Measurements from ENCODE around the gene ESPNL. TPM values are rescaled to one million over a fixed set of nuclear protein-coding genes. Genes with fewer than 3 reads are reported as not detected.

The ESPNL gene
- total and polyA plus RNA-seq, 7 donors, result 0.04 to 0.32 (median 0.16) TPM; not detected in 1

- H3K27ac ChIP-seq, result peak overlapping the region; percentile 95
- TF ChIP-seq CTCF (IDR thresholded peaks at IDR 0.05), result no peak
- no peaks in the 10 kb centered on the region for H3K9me3 ChIP-seq
- H3K4me3 ChIP-seq, result peak overlapping the region; percentile 99
- ATAC-seq (no peak), DNase-seq (no peak)
- WGBS, 3 donors, result 48 to 56% (median 48%) methylated on average over 3 of the region's 3 CpGs
- intact Hi-C loops (cut with DNase I), result no loop called here
- H3K4me1 ChIP-seq, result peaks cover 13% of the 10 kb centered on the region
- H3K27me3 ChIP-seq (ENCODE audit: insufficient read depth in 3 of 3, low read length in 2 of 3), result no peaks in the 10 kb centered on the region
- H3K36me3 ChIP-seq (ENCODE audit: insufficient read depth in 1 of 2, low read depth in 1 of 2), result peaks cover 0 to 3% of the 10 kb centered on the region in 2 donors
Measured at GRCh38 chr2:238059505-238059904, 40.6 kb upstream of the ESPNL start.

DNA sequence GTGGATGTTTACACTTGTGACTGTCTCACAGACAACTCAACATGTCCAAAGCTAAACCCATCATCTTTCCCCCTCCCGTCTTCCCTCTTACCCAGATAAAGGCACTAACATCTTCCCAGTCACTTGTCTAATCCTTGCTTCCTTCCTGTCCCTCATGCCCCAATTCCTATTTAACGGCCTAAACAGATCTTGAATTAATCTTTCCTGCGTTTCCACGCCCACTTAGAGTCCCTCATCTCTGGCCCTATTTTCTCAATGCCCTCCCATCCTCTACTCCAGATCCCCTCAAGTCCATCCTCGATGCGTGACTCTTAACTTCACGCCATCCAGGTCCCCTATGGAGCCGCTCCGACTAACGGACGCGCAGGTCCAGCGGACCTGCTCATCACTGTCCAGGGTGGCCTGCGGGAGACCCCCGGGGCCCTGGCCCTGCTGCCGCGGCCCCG, 40.0 kb upstream of the ESPNL start:
- H3K36me3 ChIP-seq (ENCODE audit: insufficient read depth in 1 of 2, low read depth in 1 of 2), result peaks cover 0 to 10% of the 10 kb centered on the region in 2 donors
- peak overlapping the region; percentile 99 for H3K4me3 ChIP-seq
- TF ChIP-seq CTCF (IDR thresholded peaks at IDR 0.05), result no peak
- no peak for DNase-seq
- intact Hi-C loops (cut with DNase I), result loop anchor here in 1 of 2 donors (2.0 to 5.0 kb wide), 2 partner anchors 91 to 203 kb away; partner anchors contain the start of gene RAMP1
- WGBS, 3 donors, result 1 to 2% (median 1%) methylated on average over 18 of the region's 18 CpGs
- H3K27ac ChIP-seq, result peak overlapping the region; percentile 95
- H3K9me3 ChIP-seq, result no peaks in the 10 kb centered on the region
- no peaks in the 10 kb centered on the region for H3K27me3 ChIP-seq (ENCODE audit: insufficient read depth in 3 of 3, low read length in 2 of 3)
- no peak for ATAC-seq
- H3K4me1 ChIP-seq, result peaks cover 13% of the 10 kb centered on the region

GRCh38 chr2:238060542-238061314, 39.4 kb upstream of the ESPNL start, which contains the start of gene SCLY:
TSS of gene SCLY (plus strand) at chr2:238061001. CDS start at chr2:238061055, 54 bp downstream.
- WGBS, 3 donors, result 0 to 1% (median 0%) methylated on average over 73 to 98 of the region's 98 CpGs
- peaks cover 13% of the 10 kb centered on the region for H3K4me1 ChIP-seq
- TF ChIP-seq CTCF (IDR thresholded peaks at IDR 0.05), result no peak
- H3K36me3 ChIP-seq (ENCODE audit: insufficient read depth in 1 of 2, low read depth in 1 of 2), result peaks cover 0 to 13% of the 10 kb centered on the region in 2 donors
- peak within 1 kb of the TSS; percentile 95 for H3K27ac ChIP-seq
- intact Hi-C loops (cut with DNase I), result loop anchor here in 1 of 2 donors (2.0 to 5.0 kb wide), 2 partner anchors 92 to 203 kb away; partner anchors contain the start of gene RAMP1
- H3K4me3 ChIP-seq, result peak within 1 kb of the TSS; percentile 99
- ATAC-seq, result peak; percentile 99
- DNase-seq, result peak; percentile 98 to 99
- H3K27me3 ChIP-seq (ENCODE audit: insufficient read depth in 3 of 3, low read length in 2 of 3), result no peaks in the 10 kb centered on the region
- H3K9me3 ChIP-seq, result no peaks in the 10 kb centered on the region

- WGBS, 3 donors, result 3 to 4% (median 3%) methylated on average over 29 of the region's 29 CpGs
- Histone ChIP-seq H3K36me3 (ENCODE audit: insufficient read depth in 1 of 2, low read depth in 1 of 2) (peaks cover 0 to 21% of the 10 kb centered on the region in 2 donors), H3K4me1 (peaks cover 13% of the 10 kb centered on the region), H3K27ac (peak overlapping the region; percentile 95), H3K4me3 (peak overlapping the region; percentile 99), H3K27me3 (ENCODE audit: insufficient read depth in 3 of 3, low read length in 2 of 3) (no peaks in the 10 kb centered on the region), H3K9me3 (no peaks in the 10 kb centered on the region)
- intact Hi-C loops (cut with DNase I), result loop anchor here in 1 of 2 donors (2.0 to 5.0 kb wide), 3 partner anchors 71 to 204 kb away; partner anchors contain the start of gene RAMP1
- TF ChIP-seq CTCF (IDR thresholded peaks at IDR 0.05), result no peak
- DNase-seq (no peak), ATAC-seq (peak in 1 of 4 donors; percentile 0)
Measured at GRCh38 chr2:238061315-238062202, 38.6 kb upstream of the ESPNL start.

Data from psoas muscle (tissue), 8 donors.